Neural progenitor cell (in vitro differentiated cells): ENCODE measurements around the gene CFHR4. TPM values are rescaled to one million over a fixed set of nuclear protein-coding genes. Genes with fewer than 3 reads are reported as not detected.

ENCODE experiments used
- DNase-seq: peaks from one replicate; pipeline ENCODE4 v3.0.0-alpha.2; 2016; ENCODE audit warnings: low spot score
- H2AFZ ChIP-seq: fragments of 200-600 bp; sonication (generic); replicated peaks from 2 replicates; pipeline ENCODE4 v1.6.1; 2016; ENCODE audit warnings: antibody characterized with exemption
- H3F3A ChIP-seq: fragments of 200-600 bp; sonication (generic); 2 replicates; pipeline ENCODE4 v1.6.1; 2016; ENCODE audit warnings: antibody characterized with exemption, low read depth
- H3K27ac ChIP-seq: fragments of 200-600 bp; sonication (generic); 2 replicates; pipeline ENCODE4 v1.5.1; 2016; ENCODE audit warnings: mild to moderate bottlenecking
- H3K27me3 ChIP-seq: fragments of 200-600 bp; sonication (generic); 2 replicates; pipeline ENCODE4 v1.6.1; 2016; ENCODE audit warnings: mild to moderate bottlenecking, moderate library complexity
- H3K36me3 ChIP-seq: fragments of 200-600 bp; sonication (generic); 2 replicates; pipeline ENCODE4 v1.5.1; 2016
- H3K4me1 ChIP-seq: fragments of 200-600 bp; sonication (generic); 2 replicates; pipeline ENCODE4 v1.6.1; 2016; ENCODE audit warnings: mixed run types
- H3K4me2 ChIP-seq: fragments of 200-600 bp; sonication (generic); 2 replicates; pipeline ENCODE4 v1.6.1; 2016
- H3K4me3 ChIP-seq: fragments of 200-600 bp; sonication (generic); 2 replicates; pipeline ENCODE4 v1.5.1; 2016
- H3K79me2 ChIP-seq: fragments of 200-600 bp; sonication (generic); 2 replicates; pipeline ENCODE4 v1.6.1; 2016; ENCODE audit warnings: low read depth
- H3K9ac ChIP-seq: fragments of 200-600 bp; sonication (generic); 2 replicates; pipeline ENCODE4 v1.6.1; 2016
- H3K9me3 ChIP-seq: fragments of 200-600 bp; sonication (generic); 2 replicates; pipeline ENCODE4 v1.5.1; 2016; ENCODE audit warnings: low read depth
- H4K20me1 ChIP-seq: fragments of 200-600 bp; sonication (generic); 2 replicates; pipeline ENCODE4 v1.6.1; 2016; ENCODE audit warnings: low read depth
- H3K27ac Mint-ChIP-seq: 3 replicates; pipeline ENCODE4 v1.8.0; 2021; ENCODE audit warnings: mixed read lengths
- H3K27me3 Mint-ChIP-seq: 2 replicates; pipeline ENCODE4 v1.8.0; 2022; ENCODE audit warnings: low read depth, mild to moderate bottlenecking, inconsistent platforms, moderate library complexity, mixed read lengths; ENCODE audit not compliant: insufficient read depth
- H3K36me3 Mint-ChIP-seq: 3 replicates; pipeline ENCODE4 v1.8.0; 2021; ENCODE audit warnings: mixed read lengths
- H3K4me1 Mint-ChIP-seq: 3 replicates; pipeline ENCODE4 v1.8.0; 2021; ENCODE audit warnings: mixed read lengths
- H3K4me3 Mint-ChIP-seq: 3 replicates; pipeline ENCODE4 v1.8.0; 2021; ENCODE audit warnings: mild to moderate bottlenecking, moderate library complexity, mixed read lengths
- H3K9me3 Mint-ChIP-seq: 3 replicates; pipeline ENCODE4 v1.8.0; 2020; ENCODE audit warnings: mixed read lengths
- CTCF ChIP-seq: fragments of 200-600 bp; sonication (generic); IDR thresholded peaks from 2 replicates; pipeline ENCODE4 v1.5.1; 2017; ENCODE audit warnings: antibody characterized with exemption, mild to moderate bottlenecking
- EZH2 ChIP-seq: fragments of 200-600 bp; sonication (generic); IDR thresholded peaks from 2 replicates; pipeline ENCODE4 v1.6.1; 2017; ENCODE audit warnings: antibody characterized with exemption, mild to moderate bottlenecking, moderate library complexity
- EZH2phosphoT487 ChIP-seq: fragments of 200-600 bp; sonication (generic); IDR thresholded peaks from 2 replicates; pipeline ENCODE4 v1.6.1; 2017; ENCODE audit warnings: antibody characterized with exemption
- total RNA-seq: library from RNA; depleted of rRNA; stranded (reverse); fragments of >200 nt; gene quantifications from 2 replicates; pipeline ENCODE4 v1.2.3, GENCODE V29; 2015; ENCODE audit warnings: low replicate concordance

Gene CFHR4
- total RNA-seq, 1 donor from 2014 or later: not detected

GRCh38 chr1:196861429-196861828, 26.4 kb upstream of the CFHR4 start:
- Histone ChIP-seq H3K79me2 (no peaks in the 10 kb centered on the region), H3K36me3 (no peaks in the 10 kb centered on the region), H3K27me3 (no peaks in the 10 kb centered on the region), H3K9me3 (no peaks in the 10 kb centered on the region), H3K27ac (no peak overlapping the region), H3K4me3 (no peak overlapping the region), H4K20me1 (no peaks in the 10 kb centered on the region), H3K4me2 (no peak overlapping the region), H3K9ac (no peak overlapping the region), H2AFZ (no peak overlapping the region), H3K4me1 (no peaks in the 10 kb centered on the region), H3F3A (no peaks in the 10 kb centered on the region)
- H3K36me3 Mint-ChIP-seq: no peaks in the 10 kb centered on the region
- DNase-seq: no peak
- no peaks in the 10 kb centered on the region for H3K4me1 Mint-ChIP-seq
- H3K9me3 Mint-ChIP-seq: no peaks in the 10 kb centered on the region
- TF ChIP-seq CTCF (no peak), EZH2 (no peak), EZH2phosphoT487 (no peak)
- H3K27ac Mint-ChIP-seq: no peak overlapping the region
- H3K27me3 Mint-ChIP-seq: no peaks in the 10 kb centered on the region
- H3K4me3 Mint-ChIP-seq: no peak overlapping the region

DNA sequence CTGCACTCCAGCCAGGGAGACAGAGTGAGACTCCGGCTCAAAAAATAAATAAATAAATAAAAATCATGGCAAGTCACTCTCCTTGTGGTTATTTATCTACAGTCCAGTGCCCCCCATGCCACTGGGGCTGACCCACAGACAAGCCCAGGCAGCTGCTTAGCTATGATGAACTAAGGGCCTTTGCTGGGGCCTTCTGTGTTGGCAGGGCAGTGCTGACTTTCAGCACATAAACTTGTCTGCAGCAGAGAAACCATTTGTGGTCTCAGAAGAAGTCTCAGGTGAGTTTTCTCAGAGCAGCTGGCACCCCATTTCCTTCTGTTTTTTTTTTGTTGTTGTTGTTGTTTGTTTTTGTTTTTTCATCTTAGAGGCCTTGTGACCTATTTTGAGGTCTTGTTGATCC, 20.9 kb upstream of the CFHR4 start:
- H3K27me3 Mint-ChIP-seq: no peaks in the 10 kb centered on the region
- H3K9me3 Mint-ChIP-seq: no peaks in the 10 kb centered on the region
- H3K4me3 ChIP-seq: no peak overlapping the region
- no peaks in the 10 kb centered on the region for H3K36me3 ChIP-seq
- H3K4me3 Mint-ChIP-seq: no peak overlapping the region
- H3K27ac Mint-ChIP-seq: no peak overlapping the region
- H3K4me1 ChIP-seq: no peaks in the 10 kb centered on the region
- H3K36me3 Mint-ChIP-seq: no peaks in the 10 kb centered on the region
- no peak overlapping the region for H3K27ac ChIP-seq
- no peak overlapping the region for H3K4me2 ChIP-seq
- no peaks in the 10 kb centered on the region for H3K79me2 ChIP-seq
- no peak overlapping the region for H2AFZ ChIP-seq
- no peaks in the 10 kb centered on the region for H4K20me1 ChIP-seq
- no peaks in the 10 kb centered on the region for H3K4me1 Mint-ChIP-seq
- no peaks in the 10 kb centered on the region for H3K9me3 ChIP-seq
- TF ChIP-seq EZH2: no peak
- no peak for TF ChIP-seq CTCF
- TF ChIP-seq EZH2phosphoT487: no peak
- H3K27me3 ChIP-seq: no peaks in the 10 kb centered on the region
- H3F3A ChIP-seq: no peaks in the 10 kb centered on the region
- H3K9ac ChIP-seq: no peak overlapping the region
- DNase-seq: no peak

DNA sequence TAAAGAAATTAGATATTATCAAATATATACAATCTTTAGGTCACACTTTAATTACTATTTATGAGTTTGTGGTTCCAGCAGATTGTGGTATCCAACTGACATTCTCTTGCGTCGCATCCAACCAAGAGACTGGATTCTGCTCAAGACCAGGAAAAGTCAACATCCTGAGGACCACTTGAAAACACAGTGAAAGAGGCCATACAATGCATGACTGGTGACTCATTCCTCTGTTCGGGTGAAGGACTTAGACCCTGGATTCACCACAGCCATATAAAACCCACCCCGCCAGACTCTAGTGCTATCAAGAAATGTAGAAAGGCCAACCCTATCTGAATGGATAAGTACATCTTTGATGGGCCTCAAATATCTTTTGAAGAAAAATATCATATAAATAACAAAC, 14.5 kb upstream of the CFHR4 start:
- Histone ChIP-seq H3K4me3 (no peak overlapping the region), H4K20me1 (no peaks in the 10 kb centered on the region), H3K27ac (no peak overlapping the region), H3K36me3 (no peaks in the 10 kb centered on the region), H3F3A (no peaks in the 10 kb centered on the region), H2AFZ (no peak overlapping the region), H3K4me1 (no peaks in the 10 kb centered on the region), H3K79me2 (no peaks in the 10 kb centered on the region), H3K9ac (no peak overlapping the region), H3K9me3 (no peaks in the 10 kb centered on the region), H3K27me3 (peaks cover 15% of the 10 kb centered on the region), H3K4me2 (no peak overlapping the region)
- Mint-ChIP-seq H3K9me3 (no peaks in the 10 kb centered on the region), H3K27me3 (no peaks in the 10 kb centered on the region), H3K27ac (no peak overlapping the region), H3K36me3 (no peaks in the 10 kb centered on the region), H3K4me3 (no peak overlapping the region), H3K4me1 (peaks cover 6% of the 10 kb centered on the region)
- no peak for DNase-seq
- TF ChIP-seq EZH2phosphoT487 (no peak), EZH2 (no peak), CTCF (no peak)

DNA sequence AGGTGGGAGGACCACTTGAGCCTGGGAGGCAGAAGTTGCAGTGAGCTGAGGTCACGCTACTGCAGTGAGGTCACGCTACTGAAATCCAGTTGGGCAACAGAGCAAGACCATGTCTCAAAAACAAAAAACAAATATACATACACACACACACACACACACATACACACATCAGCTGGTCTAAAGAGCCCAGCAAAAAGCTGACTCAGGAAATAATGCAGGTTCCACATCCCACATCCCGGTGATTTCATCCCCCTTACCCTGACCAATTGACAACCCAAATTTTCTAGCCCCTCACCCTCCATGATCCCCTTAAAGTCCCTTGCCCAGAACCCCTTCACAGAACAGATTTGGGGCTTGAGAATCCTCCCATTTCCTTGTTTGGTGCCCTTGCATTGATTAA, 11.9 kb upstream of the CFHR4 start:
- no peak for TF ChIP-seq EZH2
- no peak for TF ChIP-seq EZH2phosphoT487
- no peak for TF ChIP-seq CTCF
- Histone ChIP-seq H3F3A (no peaks in the 10 kb centered on the region), H3K9ac (no peak overlapping the region), H3K79me2 (no peaks in the 10 kb centered on the region), H3K4me3 (no peak overlapping the region), H3K27ac (no peak overlapping the region), H3K4me1 (no peaks in the 10 kb centered on the region), H3K4me2 (no peak overlapping the region), H3K9me3 (no peaks in the 10 kb centered on the region), H3K36me3 (no peaks in the 10 kb centered on the region), H4K20me1 (no peaks in the 10 kb centered on the region), H2AFZ (no peak overlapping the region), H3K27me3 (peaks cover 26% of the 10 kb centered on the region)
- H3K4me1 Mint-ChIP-seq: peaks cover 6% of the 10 kb centered on the region
- H3K4me3 Mint-ChIP-seq: no peak overlapping the region
- no peaks in the 10 kb centered on the region for H3K36me3 Mint-ChIP-seq
- no peak for DNase-seq
- no peaks in the 10 kb centered on the region for H3K9me3 Mint-ChIP-seq
- H3K27me3 Mint-ChIP-seq: no peaks in the 10 kb centered on the region
- no peak overlapping the region for H3K27ac Mint-ChIP-seq
